Gastroesophageal sphincter (tissue), 4 donors: ENCODE data around the gene SPIN1. TPM values are rescaled to one million over a fixed set of nuclear protein-coding genes. Genes with fewer than 3 reads are reported as not detected.

Experiments
- ATAC-seq: fragments of 150-250 bp; one replicate; pipeline ENCODE4 v1.9.1; 2016; ENCODE audit warnings: mild to moderate bottlenecking, moderate library complexity
- H3K27ac ChIP-seq, 4 donors: fragments of 200-600 bp; sonication (generic) in 3 of 4; 1 replicate in 3 of 4; 2 replicates in 1 of 4; pipeline ENCODE4 v1.5.1; 2016 to 2019
- H3K27me3 ChIP-seq: fragments of 200-600 bp; sonication (generic); one replicate; pipeline ENCODE4 v1.5.1; 2019
- H3K36me3 ChIP-seq, 2 donors: fragments of 200-600 bp; sonication (generic); one replicate each; pipeline ENCODE4 v1.5.1; 2019; ENCODE audit warnings: control low read depth in 1 of 2
- H3K4me1 ChIP-seq, 3 donors: fragments of 200-600 bp; sonication (generic); 1 replicate in 2 of 3; 2 replicates in 1 of 3; pipeline ENCODE4 v1.5.1; 2016 to 2019; ENCODE audit warnings: control low read depth in 2 of 3
- H3K4me3 ChIP-seq, 2 donors: fragments of 200-600 bp; sonication (generic); one replicate each; pipeline ENCODE4 v1.5.1; 2019; ENCODE audit warnings: mild to moderate bottlenecking in 1 of 2, moderate library complexity in 1 of 2
- H3K9me3 ChIP-seq, 3 donors: fragments of 200-600 bp; sonication (generic); one replicate each; pipeline ENCODE4 v1.5.1; 2017 to 2019; ENCODE audit warnings: control low read depth in 2 of 3
- EP300 ChIP-seq: sonication (generic); formaldehyde crosslinking; IDR thresholded peaks from one replicate; pipeline ENCODE4 v1.6.1; 2017; ENCODE audit warnings: antibody characterized with exemption, mild to moderate bottlenecking
- POLR2A ChIP-seq, 2 donors: fragments of 450-650 bp; IDR thresholded peaks; one replicate each; pipeline ENCODE4 v1.6.1; 2017; ENCODE audit warnings: antibody characterized with exemption in 2 of 2, mild to moderate bottlenecking in 2 of 2, moderate library complexity in 1 of 2
- POLR2AphosphoS5 ChIP-seq: sonication (generic); formaldehyde crosslinking; IDR thresholded peaks from one replicate; pipeline ENCODE4 v1.6.1; 2017; ENCODE audit warnings: antibody characterized with exemption
- WGBS, 2 donors: methylation state at CpG; one replicate each; pipeline ENCODE4 v1.1.5; 2018; ENCODE audit warnings: low coverage in 1 of 2; 5-methylcytosine and 5-hydroxymethylcytosine counted together
- total RNA-seq, 4 donors: library from RNA; depleted of rRNA; stranded (reverse); fragments of >200 nt; gene quantifications; one replicate each; pipeline ENCODE4 v1.1.0, GENCODE V29; 2016
- TF ChIP-seq, protein P1 (sequence below), 4 experiments: fragments of 200-600 bp in 2 of 4; fragments of 450-650 bp in 2 of 4; sonication (generic) in 1 of 4; IDR thresholded peaks; one replicate each; pipeline ENCODE4 v1.5.1; 2017 to 2019; ENCODE audit warnings: antibody characterized with exemption in 4 of 4, mild to moderate bottlenecking in 2 of 4, moderate library complexity in 2 of 4

Gene SPIN1
- total RNA-seq, 4 donors from 2014 or later = 86.8 to 112 (median 99.5) TPM

GRCh38 chr9:88508326-88508725 is 120.1 kb downstream of the SPIN1 start:
- WGBS, 2 donors = 78 to 83% methylated on average over 2 of the region's 2 CpGs

DNA sequence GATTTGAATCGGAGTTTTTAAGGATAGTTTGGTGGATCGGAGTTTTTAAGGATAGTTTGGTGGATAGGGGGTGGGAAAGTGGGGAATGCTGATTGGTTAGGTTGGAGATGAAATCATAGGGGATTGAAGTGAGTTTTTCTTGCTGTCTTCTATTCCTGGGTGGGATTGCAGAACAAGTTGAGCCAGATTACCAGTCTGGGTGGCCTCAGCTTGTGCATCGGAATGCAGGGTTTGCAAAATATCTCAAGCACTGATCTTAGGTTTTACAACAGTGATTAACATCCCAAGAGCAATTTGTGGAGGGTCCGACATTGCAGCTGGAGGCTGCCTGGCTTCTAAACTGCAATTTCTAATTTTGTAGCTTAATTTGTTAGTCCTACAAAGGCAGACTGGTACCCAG is 123.7 kb downstream of the SPIN1 start:
- H3K4me3 ChIP-seq = no peak overlapping the region
- H3K4me1 ChIP-seq = no peaks in the 10 kb centered on the region
- peaks cover 0 to 7% (median 0%) of the 10 kb centered on the region in 3 donors for H3K9me3 ChIP-seq
- H3K27ac ChIP-seq = no peak overlapping the region
- no peaks in the 10 kb centered on the region for H3K36me3 ChIP-seq
- WGBS, 2 donors = 72 to 83% methylated on average over 2 to 4 of the region's 4 CpGs
- no peak for TF ChIP-seq POLR2AphosphoS5
- no peak for TF ChIP-seq POLR2A (IDR thresholded peaks at IDR 0.05)
- TF ChIP-seq, protein P1, sequence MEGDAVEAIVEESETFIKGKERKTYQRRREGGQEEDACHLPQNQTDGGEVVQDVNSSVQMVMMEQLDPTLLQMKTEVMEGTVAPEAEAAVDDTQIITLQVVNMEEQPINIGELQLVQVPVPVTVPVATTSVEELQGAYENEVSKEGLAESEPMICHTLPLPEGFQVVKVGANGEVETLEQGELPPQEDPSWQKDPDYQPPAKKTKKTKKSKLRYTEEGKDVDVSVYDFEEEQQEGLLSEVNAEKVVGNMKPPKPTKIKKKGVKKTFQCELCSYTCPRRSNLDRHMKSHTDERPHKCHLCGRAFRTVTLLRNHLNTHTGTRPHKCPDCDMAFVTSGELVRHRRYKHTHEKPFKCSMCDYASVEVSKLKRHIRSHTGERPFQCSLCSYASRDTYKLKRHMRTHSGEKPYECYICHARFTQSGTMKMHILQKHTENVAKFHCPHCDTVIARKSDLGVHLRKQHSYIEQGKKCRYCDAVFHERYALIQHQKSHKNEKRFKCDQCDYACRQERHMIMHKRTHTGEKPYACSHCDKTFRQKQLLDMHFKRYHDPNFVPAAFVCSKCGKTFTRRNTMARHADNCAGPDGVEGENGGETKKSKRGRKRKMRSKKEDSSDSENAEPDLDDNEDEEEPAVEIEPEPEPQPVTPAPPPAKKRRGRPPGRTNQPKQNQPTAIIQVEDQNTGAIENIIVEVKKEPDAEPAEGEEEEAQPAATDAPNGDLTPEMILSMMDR (IDR thresholded peaks at IDR 0.05) = no peak
- no peak for TF ChIP-seq EP300
- H3K27me3 ChIP-seq = no peaks in the 10 kb centered on the region
- ATAC-seq = no peak

More at GRCh38 chr9:88508326-88508725, 120.1 kb downstream of the SPIN1 start:
- no peak overlapping the region for H3K4me3 ChIP-seq
- ATAC-seq = no peak
- H3K27me3 ChIP-seq = no peaks in the 10 kb centered on the region
- no peaks in the 10 kb centered on the region for H3K36me3 ChIP-seq
- no peak overlapping the region for H3K27ac ChIP-seq
- TF ChIP-seq, protein P1 (IDR thresholded peaks at IDR 0.05) = no peak
- no peak for TF ChIP-seq EP300
- no peak for TF ChIP-seq POLR2A (IDR thresholded peaks at IDR 0.05)
- no peak for TF ChIP-seq POLR2AphosphoS5
- H3K9me3 ChIP-seq = peaks cover 0 to 7% (median 0%) of the 10 kb centered on the region in 3 donors
- no peaks in the 10 kb centered on the region for H3K4me1 ChIP-seq

DNA sequence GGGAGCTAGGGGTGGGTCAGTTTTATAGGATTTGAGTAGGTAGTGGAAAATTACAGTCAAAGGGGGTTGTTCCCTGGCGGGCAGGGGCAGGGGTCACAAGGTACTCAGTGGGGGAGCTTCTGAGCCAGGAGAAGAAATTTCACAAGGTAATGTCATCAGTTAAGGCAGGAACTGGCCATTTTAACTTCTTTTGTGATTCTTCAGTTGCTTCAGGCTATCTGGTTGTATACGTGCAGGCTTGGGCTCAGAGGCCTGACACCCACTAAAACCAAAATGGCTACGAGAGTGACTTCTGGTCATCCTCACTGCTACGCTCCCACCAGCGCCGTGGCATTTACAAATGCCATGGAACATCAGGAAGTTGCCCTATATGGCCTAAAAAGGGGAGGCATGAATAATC is 126.0 kb downstream of the SPIN1 start:
- WGBS, 2 donors = 92 to 97% methylated on average over 5 of the region's 6 CpGs
- no peaks in the 10 kb centered on the region for H3K27me3 ChIP-seq
- TF ChIP-seq POLR2AphosphoS5 (no peak), POLR2A (IDR thresholded peaks at IDR 0.05) (no peak), EP300 (no peak)
- TF ChIP-seq, protein P1 (IDR thresholded peaks at IDR 0.05) = no peak
- no peaks in the 10 kb centered on the region for H3K9me3 ChIP-seq
- no peak overlapping the region for H3K27ac ChIP-seq
- H3K4me1 ChIP-seq = no peaks in the 10 kb centered on the region
- H3K36me3 ChIP-seq = no peaks in the 10 kb centered on the region
- H3K4me3 ChIP-seq = no peak overlapping the region
- ATAC-seq = no peak

- H3K9me3 ChIP-seq = no peaks in the 10 kb centered on the region
- 0% methylated on average over 1 of the region's 4 CpGs for WGBS, 2 donors
- H3K36me3 ChIP-seq = no peaks in the 10 kb centered on the region
- ATAC-seq = no peak
- no peaks in the 10 kb centered on the region for H3K27me3 ChIP-seq
- H3K27ac ChIP-seq = no peak overlapping the region
- no peaks in the 10 kb centered on the region for H3K4me1 ChIP-seq
- TF ChIP-seq, protein P1 (IDR thresholded peaks at IDR 0.05) = no peak
- TF ChIP-seq EP300 (no peak), POLR2AphosphoS5 (no peak), POLR2A (IDR thresholded peaks at IDR 0.05) (no peak)
- no peak overlapping the region for H3K4me3 ChIP-seq
These were observed 133.1 kb downstream of the SPIN1 start for GRCh38 chr9:88521308-88521707.

DNA sequence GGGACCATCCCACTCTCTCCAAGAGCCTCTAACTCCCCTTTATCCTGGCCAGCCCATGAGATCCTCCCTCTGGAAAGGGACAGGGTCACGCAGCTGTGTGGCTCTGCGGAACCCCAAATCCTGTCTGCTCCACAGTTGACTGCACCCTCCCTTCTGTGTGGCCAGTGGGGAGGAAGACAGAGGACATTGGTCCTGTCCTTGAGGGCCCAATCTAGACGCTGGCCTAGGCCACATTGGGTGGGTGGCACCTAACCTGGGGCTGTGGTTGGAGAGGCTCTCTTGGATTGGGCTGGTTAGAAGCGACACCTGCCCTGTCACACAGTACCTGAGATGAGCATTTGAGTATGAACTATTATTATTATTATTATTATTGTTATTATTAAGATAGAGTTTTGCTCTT is 134.1 kb downstream of the SPIN1 start:
- Histone ChIP-seq H3K27ac (no peak overlapping the region), H3K4me3 (no peak overlapping the region), H3K36me3 (no peaks in the 10 kb centered on the region), H3K4me1 (no peaks in the 10 kb centered on the region), H3K9me3 (no peaks in the 10 kb centered on the region), H3K27me3 (no peaks in the 10 kb centered on the region)
- ATAC-seq = no peak
- 100% methylated on average over 1 of the region's 4 CpGs for WGBS, 2 donors
- TF ChIP-seq POLR2A (IDR thresholded peaks at IDR 0.05) (no peak), POLR2AphosphoS5 (no peak), EP300 (no peak)
- TF ChIP-seq, protein P1 (IDR thresholded peaks at IDR 0.05) = no peak
